C4-2B (cell line): ENCODE data around the gene SUGP2.

Experiments used
- CTCF ChIP-seq: fragments of 450-650 bp; conservative IDR thresholded peaks from 2 replicates; pipeline ENCODE4 v1.5.1; 2017; ENCODE audit warnings: mild to moderate bottlenecking
- ZFX ChIP-seq: fragments of 450-650 bp; IDR thresholded peaks from 2 replicates; pipeline ENCODE4 v1.6.1; 2017

- TF ChIP-seq CTCF (no peak), ZFX (no peak)
Observed at GRCh38 chr19:19042732-19043280, 9.5 kb upstream of the SUGP2 start.
